ENCODE results near the gene SRRT.
"Not testable (repeated sequence)": the region's sequence is repeated elsewhere in the genome, so short reads cannot be mapped to it uniquely, and the experiment has no call there.

Gene SRRT

DNA sequence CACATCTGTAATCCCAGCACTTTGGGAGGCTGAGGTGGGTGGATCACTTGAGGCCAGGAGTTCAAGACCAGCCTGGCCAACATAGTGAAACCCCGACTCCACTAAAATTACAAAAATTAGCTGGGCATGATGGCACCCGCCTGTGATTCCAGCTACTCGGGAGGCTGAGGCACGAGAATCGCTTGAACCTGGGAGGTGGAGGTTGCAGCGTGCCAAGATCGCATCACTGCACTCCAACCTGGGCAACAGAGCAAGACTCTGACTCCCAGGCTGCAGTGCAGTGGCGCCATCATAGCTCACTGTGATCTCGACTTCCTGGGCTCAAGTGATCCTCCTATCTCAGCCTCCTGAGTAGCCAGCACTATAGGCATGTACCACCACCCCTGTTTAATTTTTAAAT lies 20.0 kb upstream of the SRRT start:
- DNase-seq, result not testable (repeated sequence)

DNA sequence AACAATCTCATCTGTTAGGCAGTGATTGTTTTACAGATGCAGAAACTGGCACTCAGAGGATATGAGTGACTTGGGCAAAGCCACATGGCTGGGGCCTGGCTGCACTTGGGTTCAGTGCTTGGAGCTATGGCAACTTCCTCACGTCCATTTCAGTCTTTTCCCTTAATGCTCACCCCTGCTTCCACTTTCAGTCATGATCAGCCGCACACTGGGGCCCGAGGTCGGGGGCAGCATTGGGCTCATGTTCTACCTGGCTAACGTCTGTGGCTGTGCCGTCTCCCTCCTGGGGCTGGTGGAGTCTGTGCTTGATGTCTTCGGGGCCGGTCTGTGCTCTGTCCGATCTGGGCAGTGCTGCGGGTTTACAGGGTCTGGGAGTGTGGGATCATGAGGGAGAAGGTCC lies 19.4 kb upstream of the SRRT start:
- DNase-seq, result no peak

DNA sequence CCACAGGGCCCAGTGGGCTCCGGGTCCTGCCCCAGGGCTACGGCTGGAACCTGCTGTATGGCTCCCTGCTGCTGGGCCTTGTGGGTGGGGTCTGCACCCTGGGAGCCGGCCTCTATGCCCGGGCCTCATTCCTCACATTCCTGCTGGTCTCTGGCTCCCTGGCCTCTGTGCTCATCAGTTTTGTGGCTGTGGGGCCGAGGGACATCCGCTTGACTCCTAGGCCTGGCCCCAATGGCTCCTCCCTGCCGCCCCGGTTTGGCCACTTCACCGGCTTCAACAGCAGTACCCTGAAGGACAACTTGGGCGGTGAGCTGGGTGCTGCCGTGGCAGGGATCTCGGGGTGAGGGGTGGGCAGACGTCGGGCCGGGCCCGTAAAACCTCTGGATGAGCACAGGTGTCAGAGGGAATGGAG lies 18.0 kb upstream of the SRRT start:
- DNase-seq, result no peak

DNA sequence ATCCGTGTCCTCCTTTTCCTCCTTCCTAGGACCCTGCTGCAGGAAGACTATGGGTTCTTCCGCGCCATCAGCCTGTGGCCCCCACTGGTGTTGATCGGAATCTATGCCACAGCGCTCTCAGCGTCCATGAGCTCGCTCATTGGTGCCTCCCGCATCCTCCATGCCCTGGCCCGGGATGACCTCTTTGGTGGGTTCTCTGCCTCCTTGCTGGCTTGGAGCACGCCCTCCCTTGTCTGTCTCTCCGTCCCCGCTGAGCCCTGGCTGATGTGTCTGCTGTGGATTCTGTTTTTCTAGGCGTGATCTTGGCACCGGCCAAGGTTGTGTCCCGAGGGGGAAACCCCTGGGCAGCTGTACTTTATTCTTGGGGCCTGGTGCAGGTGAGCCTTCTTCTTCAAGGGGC lies 15.0 kb upstream of the SRRT start:
- DNase-seq, result no peak

DNA sequence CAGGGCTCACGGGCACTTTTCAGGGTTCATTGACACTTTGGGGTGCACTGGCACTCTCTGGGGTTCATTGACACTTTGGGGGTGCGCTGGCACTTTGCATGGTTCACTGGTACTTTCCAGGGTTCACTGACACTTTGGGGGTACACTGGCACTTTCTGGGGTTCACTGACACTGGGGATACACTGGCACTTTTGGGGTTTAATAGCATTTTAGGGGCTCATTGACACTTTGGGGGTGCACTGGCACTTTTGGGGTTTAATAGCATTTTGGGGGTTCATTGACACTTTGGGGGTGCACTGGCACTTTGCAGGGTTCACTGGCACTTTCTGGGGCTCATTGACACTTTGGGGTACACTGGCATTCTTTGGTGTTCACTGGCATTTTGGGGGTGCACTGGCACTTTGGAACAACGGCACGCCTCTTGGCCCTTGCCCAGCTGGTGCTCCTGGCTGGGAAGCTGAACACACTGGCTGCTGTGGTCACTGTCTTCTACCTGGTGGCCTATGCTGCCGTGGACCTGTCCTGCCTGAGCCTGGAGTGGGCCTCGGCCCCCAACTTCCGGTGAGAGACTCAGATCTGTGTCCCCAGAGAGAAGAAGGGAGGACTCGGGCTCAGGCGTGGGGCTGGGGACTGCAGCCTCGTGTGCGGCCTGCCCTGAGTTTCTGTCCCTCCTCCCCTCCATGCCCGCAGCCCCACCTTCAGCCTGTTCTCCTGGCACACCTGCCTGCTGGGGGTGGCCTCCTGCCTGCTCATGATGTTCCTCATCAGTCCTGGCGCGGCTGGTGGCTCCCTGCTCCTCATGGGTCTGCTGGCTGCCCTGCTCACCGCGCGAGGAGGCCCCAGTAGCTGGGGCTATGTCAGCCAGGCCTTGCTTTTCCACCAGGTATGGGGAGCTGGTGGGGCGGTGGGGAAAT lies 13.9 kb upstream of the SRRT start:
- no peak for DNase-seq

DNA sequence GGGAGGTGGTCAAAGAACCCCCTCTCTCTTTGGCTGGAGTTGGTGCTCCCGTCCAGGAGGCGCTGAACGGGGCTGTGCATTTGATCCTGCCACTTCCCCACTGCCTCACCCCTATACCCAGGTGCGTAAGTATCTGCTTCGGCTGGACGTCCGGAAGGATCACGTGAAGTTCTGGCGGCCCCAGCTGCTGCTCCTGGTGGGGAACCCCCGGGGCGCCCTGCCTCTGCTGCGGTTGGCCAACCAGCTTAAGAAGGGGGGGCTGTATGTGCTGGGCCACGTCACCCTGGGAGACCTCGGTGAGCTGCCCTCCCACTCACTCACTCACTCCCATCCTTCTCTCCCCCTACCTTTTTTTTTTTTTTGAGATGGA lies 13.3 kb upstream of the SRRT start:
- DNase-seq, result no peak

DNA sequence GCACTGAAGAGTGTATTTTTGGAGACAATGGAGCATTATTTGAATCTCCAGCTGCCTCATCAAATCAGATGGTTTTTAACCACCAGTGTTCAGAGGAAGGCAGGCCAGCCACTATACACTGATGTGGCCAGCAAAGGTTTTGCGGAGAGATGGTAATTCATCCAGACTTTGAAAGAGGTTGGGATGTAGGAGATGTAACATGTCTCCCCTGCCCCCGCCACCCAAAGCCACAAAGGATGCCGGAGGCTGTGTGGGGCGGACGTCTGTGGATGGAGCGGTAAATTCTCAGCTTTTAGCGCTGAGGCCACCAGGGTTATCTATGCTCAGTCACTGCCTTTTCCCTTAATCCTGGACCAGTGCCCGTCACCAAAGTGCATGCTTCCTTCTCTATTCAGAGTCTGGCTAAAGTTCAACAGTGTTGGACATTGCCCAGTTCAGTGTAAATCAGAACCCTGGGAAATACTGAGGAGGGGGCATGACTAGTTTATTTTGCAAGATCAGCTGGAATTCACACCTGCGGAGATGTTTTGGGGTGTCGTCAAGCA lies 11.4 kb upstream of the SRRT start:
- DNase-seq, result no peak

DNA sequence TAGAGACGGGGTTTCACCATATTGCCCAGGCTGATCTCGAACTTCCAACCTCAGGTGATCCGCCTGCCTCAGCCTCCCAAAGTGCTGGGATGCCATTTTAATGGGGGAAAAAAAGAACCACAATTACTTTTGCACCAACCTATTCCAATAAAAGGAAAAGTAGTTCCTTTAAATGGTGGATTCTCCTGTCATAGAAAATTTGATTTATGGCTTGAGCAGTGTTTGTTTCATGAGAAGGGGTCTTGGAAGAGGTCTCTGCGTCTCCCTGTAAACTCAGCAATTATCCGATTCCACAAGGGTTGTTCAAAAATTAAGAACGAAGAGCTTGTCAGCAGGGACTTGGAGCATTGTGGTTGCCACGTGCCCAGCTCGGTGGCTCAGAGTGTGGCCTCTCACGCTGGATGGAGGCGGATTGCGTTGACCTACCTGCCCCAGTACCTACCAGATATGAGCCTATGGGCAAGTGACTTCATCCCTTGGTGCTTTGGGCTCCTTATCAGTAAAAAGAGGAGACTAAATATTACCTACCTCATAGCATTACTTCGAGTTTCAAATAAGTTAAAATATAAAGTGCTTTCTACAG lies 10.5 kb upstream of the SRRT start:
- DNase-seq, result no peak

DNA sequence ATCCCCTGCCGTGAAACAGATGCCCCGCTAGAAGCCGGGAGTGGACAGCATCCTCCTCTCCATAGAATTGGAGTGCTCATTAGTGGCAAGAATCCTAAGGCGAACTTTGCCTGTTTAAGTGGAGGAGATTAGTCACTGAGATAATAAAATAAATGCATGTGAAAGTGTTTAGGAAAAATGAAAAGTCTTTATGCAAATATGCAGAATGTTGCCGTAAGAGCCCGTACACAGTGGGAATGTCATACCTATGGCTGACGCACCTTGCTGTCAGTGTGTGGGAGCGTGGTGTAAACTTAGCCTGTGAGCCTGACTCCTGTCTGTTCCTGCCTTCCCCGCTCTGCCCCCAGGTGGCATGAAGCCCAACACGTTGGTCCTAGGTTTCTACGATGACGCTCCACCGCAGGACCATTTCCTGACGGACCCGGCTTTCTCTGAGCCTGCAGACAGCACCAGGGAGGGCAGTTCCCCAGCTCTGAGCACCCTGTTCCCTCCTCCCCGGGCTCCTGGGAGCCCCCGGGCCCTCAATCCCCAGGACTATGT lies 9.5 kb upstream of the SRRT start:
- no peak for DNase-seq

DNA sequence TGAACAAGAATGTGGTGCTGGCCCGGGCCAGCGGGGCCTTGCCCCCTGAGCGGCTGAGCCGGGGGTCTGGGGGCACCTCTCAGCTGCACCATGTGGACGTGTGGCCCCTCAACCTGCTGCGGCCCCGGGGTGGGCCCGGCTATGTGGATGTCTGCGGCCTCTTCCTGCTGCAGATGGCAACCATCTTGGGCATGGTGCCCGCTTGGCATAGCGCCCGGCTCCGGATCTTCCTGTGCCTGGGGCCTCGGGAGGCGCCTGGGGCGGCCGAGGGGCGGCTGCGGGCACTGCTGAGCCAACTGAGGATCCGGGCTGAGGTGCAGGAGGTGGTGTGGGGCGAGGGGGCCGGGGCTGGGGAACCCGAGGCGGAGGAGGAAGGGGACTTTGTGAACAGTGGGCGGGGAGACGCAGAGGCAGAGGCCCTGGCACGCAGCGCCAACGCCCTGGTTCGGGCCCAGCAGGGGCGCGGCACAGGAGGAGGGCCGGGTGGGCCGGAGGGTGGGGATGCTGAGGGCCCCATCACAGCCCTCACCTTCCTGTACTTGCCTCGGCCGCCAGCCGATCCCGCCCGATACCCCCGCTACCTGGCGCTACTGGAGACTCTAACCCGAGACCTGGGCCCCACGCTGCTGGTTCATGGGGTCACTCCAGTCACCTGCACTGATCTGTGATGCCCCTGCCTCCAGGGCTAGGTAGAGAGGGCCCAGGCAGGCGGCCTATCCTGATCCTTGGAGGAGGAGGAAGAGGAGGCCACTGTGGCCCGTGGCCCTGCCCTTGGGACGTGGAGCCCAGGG lies 8.8 kb upstream of the SRRT start:
- no peak for DNase-seq

DNA sequence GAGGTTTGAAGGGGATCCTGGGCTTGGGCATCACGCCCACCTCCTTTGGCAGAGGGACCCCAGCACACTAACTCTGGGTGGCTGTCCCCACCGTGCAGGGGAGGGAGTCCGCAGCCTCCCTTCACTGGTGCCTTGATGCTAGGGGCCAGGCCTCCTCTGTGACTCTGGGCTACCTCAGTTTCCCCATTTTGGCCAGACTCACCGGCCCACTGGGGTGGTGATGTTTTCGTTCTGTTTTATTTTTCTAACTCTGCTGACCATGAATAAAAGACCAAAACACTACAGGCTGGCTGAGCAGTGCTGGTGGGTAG lies 8.2 kb upstream of the SRRT start:
- DNase-seq, result no peak

DNA sequence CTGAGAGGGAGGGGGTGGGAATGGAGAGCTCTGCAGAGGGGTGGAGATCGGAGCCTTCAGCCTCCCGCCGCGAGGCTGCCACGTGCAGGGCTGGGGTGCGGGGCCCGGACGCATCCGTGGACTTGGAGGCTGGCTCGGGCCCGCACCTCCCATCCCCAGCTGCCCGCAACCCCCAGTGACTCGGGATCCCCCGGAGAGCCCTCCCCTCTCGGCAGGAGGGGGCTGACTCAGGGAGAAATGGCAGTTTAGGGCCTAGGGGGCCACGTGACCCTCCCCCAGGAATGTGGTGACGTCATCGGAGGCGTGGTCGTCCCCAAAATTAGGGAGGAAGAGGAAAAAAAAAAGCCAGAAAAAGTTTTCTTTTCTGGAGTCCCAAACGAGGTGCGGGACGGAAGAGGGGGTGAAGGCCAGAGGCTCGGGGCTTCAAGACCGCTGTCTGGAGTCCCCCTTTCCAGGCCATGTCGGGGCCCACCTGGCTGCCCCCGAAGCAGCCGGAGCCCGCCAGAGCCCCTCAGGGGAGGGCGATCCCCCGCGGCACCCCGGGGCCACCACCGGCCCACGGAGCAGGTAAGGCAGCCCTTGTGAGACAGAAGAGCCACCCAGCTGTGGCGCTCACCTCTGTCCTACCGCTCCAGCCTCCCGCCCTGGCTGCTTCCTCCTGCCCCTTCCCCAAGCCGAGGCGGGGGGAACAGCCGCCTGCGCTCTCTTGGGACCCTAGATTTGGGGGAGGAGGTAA lies 7.7 kb upstream of the SRRT start, which contains the start of gene TRIP6:
TSS of gene TRIP6 (plus strand) at position 348 of the 736 bp plus-strand sequence. CDS start at position 459, 111 bp downstream.
- DNase-seq, result no peak

DNA sequence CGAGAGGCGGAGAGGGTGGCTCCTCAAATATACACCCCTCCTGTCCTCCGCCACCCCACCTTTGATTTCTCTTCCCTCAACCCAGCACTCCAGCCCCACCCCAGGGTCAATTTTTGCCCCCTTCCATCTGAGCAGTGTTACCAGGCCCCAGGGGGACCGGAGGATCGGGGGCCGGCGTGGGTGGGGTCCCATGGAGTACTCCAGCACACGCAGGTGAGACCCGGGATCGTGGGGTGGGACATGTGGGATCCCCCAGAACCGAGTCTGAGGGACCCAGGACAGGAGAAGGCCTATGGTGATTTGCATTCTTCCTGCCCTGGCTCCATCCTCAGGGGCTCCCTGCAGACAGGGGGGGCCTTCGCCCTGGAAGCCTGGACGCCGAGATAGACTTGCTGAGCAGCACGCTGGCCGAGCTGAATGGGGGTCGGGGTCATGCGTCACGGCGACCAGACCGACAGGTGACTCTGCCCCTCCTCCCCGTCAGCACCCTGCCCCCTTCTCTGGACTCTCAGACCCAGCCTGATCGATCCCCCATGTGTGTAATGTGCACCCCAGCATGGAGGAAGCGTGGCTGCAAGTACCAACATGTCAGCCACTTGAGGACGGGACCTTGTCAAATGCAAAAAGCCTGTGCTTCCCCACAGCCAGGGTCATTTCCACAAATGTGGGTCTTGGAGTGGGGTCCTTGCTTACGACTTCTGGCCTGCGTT lies 7.0 kb upstream of the SRRT start:
- DNase-seq, result no peak

DNA sequence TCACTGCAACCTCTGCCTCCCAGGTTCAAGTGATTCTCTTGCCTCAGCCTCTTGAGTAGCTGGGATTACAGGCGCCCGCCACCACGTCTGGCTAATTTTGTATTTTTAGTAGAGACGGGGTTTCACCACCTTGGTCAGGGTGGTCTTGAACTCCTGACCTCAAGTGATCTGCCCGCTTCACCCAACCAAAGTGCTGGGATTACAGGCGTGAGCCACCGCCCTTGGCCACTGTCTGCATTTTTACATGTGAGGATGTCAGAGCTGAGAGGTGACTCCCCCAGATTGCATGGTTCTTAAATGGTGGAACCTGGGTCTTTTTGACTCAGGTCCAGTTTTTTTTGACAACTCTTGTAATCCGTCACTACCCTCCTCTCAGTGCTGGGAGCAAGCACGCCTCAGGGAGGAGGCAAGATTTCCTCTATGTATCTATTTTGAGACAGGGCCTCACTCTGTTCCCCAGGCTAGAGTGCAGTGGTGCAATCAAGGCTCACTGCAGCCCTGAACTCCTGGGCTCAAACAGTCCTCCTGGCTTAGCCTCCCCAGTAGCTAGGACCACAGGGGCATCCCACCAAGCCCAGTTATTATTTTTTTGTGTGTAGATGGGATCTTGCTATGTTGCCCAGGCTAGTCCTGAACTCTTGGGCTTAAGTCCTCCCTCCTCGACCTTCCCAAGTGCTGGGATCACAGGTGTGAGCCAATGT lies 1.2 kb upstream of the SRRT start:
- no peak for DNase-seq

DNA sequence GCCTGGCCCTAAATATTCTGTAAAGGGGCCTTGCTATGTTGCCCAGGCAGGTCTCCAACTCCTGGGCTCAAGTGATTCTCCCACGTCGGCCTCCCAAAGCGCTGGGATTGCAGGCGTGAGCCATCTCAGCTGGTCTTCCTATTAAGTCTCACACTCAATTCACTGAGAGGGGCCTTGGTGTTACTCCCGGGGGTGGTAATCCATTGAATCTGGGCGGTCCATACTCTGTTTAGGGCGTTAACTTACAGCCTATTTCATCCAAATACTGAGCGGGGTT lies 665 bp upstream of the SRRT start:
- no peak for DNase-seq

DNA sequence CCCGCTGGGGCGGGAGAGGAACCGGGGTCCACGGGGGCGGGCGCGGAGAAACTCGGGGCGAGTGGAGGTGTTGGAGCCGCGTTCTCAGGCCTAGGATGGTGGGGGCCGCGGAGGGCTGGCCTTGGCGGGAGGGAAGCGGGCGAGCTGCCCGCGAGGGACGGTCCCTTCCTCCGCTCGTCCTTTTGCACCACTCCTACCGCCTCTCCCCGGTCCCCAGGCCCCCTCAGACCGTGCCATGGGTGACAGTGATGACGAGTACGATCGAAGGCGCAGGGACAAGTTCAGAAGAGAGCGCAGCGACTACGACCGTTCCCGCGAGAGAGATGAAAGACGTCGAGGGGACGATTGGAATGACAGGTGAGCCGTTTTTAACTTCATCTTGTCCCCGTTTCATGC lies 451 bp downstream of the SRRT start:
- DNase-seq, result no peak

DNA sequence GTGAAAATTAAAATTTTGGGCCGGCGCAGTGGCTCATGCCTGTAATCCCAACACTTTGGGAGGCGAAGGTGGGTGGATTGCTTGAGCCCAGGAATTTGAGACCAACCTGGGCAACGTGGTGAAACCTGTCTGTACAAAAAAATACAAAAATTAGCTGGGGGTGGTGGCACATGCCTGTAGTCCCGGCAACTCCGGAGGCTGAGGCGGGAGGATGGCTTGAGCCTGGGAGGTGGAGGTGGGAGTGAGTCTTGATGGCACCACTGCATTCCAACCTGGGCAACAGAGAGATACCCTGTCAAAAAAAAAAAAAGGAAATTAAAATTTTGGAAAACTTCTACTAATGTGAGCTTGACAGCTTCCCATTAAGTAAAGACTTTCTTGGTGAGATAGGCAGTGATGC lies 3.1 kb downstream of the SRRT start:
- no peak for DNase-seq

DNA sequence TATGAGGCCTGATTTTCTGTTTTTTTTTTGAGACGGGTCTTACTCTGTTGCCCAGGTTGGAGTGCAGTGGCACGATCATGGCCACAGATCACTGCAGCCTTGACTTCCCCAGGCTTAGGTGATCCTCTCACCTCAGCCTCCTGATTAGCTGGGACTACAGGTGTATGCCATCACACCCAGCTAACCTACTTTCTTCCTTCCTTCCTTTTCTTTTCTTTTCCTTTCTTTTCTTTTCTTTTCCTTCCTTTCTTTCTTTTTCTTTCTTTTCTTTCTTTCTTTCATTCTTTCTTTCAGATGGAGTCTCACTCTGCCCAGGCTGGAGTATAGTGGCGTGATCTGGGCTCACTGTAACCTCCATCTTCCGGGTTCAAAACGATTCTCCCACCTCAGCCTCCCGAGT lies 3.8 kb downstream of the SRRT start:
- no peak for DNase-seq

DNA sequence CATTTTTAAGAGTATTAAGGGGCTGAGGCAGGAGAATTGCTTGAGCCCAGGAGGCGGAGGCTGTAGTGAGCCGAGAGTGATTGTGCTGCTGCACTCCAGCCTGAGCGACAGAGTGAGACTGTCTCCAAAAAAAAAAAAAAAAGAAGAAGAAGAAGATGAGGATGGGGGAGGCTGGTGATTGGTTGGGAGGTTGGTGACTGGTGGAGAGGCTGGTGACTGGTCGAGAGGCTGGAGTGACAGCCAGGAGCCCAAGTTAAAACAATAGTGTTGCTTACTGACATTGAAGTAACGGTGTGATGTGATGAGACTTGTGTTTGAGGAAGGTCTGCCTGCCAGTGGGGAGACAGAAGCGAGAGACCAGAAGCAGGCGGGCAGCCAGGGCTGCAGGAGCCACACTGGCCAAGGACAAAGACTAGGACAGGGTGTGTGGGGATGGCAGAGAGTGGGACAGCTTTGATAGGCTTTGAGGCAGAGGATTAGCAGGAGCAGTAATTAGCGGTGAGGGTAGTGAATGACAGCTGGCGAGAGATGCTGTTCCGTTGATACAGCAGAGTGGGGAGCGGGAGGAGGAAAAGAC lies 4.9 kb downstream of the SRRT start:
- DNase-seq, result no peak

DNA sequence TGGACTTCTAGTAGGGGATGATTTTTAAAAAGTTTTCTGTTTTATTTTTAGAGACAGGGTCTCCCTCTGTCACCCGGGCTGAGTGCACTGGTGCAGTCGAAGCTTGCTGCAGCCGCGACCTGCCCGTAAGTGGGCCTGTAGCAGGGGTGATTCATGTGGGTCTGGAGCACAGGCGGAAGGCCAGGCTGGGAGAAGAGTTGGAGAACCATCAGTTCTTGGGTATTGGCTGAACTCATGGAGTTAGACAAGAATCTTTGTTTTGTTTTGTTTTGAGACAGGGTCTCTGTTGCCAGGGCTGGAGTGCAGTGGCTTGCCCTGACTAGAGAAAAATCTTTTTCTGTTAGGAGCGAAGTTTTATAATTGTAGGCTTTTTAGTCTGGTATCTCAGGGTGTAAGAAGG lies 5.7 kb downstream of the SRRT start:
- no peak for DNase-seq

DNA sequence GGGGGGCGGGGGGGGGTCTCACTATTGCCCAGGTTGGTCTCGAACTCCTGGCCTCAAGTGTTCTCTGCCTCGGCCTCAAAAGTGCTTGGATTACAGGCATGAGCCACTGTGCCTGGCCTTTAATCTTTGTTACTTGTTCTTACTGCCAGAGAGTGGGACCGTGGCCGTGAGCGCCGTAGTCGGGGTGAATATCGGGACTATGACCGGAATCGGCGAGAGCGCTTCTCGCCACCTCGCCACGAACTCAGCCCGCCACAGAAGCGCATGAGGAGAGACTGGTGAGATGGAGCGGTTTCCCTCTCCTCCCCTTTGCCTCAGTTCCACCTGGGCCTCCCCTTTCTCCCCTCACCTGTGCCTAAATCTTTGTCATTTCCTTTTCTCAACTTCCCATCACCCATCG lies 6.2 kb downstream of the SRRT start:
- no peak for DNase-seq

Data from cortex of kidney (tissue), 1 donor.